HG02759 (cell line): ENCODE results near the gene MEIS1.

Experiments used
- ATAC-seq: cut with Tn5 transposase; IDR thresholded peaks from one replicate; pipeline ENCODE4 v1.9.1; 2021; ENCODE audit warnings: mild to moderate bottlenecking, moderate library complexity; ENCODE audit not compliant: unreplicated experiment

Gene MEIS1

DNA sequence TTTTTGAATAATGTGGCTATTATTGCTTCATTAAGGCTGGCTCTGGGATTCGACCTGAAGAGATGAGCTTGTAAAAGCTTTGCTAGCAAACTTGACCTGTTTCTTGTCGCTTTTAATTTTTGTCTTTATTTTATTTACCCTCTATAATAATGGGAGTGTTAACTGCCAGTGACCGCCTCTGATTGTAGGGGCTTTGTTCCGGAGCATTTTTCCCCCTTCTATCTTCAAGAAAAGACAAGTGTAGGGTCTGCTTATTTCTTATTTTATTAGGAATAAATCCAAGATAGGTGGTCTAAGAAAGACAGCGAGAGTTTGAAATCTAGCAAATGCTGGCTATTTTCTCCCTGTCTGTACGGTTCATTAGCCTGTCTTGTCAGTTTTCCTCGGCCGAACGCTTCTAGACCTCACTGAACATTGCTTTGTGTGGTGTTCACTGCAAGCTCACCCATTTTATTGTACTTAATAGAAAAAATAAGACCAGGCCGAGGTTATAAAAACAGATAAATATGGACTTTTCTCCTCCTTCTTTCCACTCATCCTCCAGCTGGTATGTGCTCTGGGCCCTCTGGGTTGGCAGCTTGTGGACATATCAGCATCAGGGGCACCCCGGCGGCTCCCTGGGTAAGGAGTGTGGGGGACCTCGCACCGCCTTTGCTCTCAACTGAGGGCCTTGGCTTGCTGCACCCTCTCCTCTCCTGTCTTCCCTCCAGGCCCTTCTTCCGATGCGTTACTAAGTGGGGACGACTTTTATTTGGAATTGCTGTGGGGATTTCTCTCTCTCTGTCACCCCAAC is 8.5 kb downstream of the MEIS1 start:
- ATAC-seq: no peak

GRCh38 chr2:66443979-66444861 is 9.3 kb downstream of the MEIS1 start:
- ATAC-seq: no peak

DNA sequence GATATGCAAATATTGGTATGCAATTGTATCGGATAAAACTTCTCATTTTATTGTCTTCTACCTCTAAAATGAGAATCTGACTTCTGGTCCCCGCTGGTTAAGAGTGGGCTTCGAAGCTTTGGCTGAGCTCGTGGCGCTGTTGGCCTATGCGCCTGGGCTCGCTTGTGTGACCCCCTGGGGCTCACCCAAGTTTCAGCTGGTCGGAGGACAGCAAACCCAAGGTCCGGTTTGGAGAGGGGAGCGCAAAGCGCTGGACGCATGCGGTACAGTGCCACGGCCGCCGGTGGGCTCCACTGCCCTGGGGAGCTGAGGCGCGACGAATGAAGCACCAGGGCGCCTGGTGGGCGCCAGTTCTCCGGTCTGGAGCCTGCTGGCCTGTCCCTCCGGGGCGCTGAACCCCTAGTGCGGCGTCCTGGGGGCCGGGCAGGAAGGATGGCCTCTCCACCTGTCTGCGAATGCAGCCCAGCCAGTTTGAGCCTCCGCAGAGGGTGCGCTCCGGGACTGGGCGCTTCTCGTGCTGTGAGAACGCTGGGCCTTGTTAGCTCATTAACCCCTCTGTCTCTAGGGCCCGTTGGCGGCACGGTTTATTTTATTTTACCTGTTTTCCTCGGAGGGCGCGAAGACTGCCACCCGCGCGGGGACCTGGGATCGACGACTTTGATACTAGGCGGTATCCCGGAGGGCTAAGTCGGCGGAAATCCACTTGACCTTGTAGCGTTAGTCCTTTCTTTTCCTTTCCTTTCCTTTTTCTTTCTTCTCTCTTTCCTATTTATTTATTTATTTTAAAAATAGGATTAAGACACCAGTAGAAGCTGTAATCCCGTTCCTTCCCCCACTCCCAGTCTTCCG is 10.4 kb downstream of the MEIS1 start:
- ATAC-seq: no peak

DNA sequence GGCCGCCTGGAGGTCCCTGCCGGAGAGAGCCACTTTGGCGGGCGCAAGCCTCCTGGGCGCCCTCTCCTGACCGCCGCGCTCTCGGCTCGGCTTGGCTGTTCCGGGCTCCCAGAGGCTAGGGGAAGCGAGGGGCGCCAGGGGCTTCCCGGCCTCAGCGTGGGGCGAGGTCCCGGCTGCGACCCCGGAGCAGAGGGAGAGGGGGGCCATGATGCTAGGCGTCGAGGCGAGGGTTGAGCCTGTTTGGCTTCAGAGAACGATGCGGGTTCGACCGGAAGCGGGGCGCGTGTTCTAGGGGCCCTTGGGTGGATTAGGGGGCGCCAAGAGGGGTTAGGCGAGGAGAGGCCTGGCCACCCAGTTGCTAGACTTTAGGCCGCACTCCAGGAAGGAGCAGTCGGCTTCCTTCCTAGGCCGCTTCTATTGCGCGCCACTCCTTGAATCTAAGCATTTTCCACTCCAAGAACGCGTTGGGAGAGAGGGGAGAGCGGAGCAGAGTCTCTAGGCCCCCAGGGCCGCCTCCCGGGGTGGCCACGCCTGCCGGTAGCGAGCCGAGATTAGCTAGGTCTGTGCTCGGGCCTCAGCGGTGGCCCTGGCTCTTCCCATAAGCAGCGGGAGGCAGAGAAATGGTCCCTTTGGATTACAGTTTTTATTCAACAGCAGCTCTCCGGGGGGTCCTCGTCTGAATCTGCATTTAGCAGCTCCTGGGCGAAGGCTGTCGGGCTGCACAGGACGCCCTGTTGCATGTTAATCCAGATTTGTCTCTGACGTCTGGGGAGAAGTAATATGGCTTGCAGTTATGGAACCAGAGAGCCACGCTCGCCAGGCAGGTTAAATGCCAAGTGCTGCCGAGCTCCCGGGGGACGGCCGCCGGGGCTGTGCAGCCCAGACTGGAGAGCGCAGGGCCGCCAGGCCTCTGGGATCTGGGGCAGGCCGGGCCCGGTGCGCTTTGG is 11.3 kb downstream of the MEIS1 start:
- ATAC-seq: no peak

DNA sequence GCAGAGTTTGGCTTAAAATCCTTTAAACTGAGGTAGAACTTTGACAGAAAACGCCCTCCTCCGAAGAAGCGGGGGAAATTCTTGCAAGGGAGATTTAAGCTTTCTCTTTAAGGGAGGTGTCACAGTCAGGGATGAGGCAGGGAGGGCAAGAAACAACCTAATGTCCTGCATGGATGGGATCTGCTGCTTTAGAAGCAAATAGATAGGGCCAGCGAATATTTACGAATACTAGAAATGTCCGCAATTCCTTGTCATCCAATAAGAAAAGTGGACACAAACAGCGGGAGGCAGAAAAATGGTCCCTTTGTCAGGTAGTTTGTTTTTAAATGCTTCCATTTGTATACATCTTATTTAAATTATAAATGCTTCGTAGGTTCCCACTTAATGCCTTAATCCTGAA is 12.0 kb downstream of the MEIS1 start:
- ATAC-seq: no peak

GRCh38 chr2:66447677-66448076 is 12.8 kb downstream of the MEIS1 start:
- ATAC-seq: no peak

- no peak for ATAC-seq
Measured at GRCh38 chr2:66448136-66448991, 13.4 kb downstream of the MEIS1 start.

DNA sequence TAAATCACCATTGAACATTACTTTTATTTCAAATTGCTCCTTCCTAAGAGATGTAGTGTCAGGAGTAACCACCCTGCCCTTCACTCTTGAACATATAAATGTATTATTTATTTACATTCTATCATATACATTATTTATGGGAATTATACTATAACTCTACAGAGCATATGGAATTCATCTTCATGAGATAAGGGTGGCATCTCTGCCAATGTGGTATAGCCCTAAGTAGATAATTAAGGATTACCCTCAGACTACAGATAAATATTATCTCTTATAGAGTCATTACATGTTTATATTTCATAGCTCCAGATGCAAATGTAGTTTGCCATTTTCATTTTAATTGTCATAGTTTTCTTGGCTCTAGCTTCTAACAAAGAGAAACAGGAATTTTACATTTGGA is 17.3 kb downstream of the MEIS1 start:
- ATAC-seq: no peak

- ATAC-seq: no peak
Measured at GRCh38 chr2:66452917-66453316, 18.0 kb downstream of the MEIS1 start.

- no peak for ATAC-seq
Measured at GRCh38 chr2:66455490-66455889, 20.6 kb downstream of the MEIS1 start.

DNA sequence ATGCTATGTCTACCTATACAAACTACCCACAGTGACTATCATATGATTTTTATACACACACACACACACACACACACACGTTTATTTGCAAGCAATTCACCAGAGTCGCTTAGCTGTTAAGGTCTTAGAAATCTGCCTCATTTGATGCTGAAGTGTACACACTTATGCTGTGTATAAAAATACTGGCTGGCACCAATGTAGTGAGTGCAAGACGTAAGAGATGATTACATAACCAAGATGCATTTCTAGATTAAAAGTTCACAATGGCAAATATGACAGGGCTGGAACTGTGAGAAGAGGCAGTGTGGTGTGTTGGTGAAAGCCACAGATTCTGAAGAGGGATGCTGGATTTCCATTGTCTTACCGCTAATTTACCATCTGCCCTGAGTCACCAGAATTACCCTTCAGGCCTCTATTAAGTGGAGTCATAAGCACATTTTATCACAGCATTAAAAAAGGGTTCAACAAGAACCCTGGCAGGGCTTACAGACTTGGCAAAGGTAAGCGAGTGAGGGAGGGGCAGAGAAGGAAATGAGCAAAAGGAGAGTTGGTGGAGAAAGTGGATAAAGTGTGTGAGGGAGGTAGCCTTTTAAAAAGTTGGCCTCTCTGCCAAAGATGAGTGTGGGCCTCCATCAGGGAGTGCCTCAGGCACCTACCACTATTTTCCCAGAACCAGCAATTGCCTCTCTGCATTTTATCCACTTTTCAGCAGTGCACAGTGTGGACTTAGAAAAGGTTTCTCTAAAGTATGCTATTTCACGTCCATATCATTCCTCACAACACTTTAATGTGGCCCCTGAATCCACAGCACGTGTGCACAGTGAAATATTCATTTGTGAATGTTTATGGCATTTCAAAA is 21.5 kb downstream of the MEIS1 start:
- no peak for ATAC-seq

DNA sequence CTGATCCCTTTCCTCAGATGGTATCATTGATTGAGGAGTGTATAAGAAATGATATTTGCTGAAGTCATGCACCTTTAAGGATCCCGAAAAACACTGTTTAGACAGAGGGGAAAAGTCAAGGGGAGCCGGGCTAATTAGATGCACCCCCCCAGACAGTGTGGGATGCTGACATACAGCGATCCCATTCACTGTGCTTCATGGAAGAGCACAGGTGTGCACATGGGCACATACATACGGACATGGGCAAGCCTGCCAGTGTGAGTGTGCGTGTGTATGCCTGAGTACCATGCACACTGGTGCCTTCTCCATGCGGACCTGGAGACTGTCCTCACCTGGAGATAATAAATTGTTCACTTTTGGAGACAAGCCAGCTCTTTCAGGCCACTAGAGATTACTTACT is 22.6 kb downstream of the MEIS1 start:
- no peak for ATAC-seq

DNA sequence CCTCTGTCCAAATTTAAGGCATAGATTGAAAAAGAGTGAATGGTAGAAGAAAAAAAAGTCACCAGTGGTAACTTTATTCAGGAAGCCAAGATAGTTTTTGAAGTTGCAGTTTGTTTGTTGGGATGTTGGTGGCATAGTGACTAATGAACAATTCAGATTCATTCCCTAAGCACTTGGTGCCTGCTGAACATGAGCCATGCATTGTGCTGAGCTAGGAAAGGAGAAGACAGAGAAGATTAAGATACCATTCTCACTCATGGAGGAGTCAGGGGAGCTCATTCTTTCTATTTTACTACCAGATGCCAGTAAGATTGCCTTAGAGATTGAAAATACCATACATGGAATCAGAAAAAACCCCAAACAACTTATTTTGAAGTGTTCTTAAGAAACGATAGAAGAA is 25.1 kb downstream of the MEIS1 start:
- ATAC-seq: no peak

DNA sequence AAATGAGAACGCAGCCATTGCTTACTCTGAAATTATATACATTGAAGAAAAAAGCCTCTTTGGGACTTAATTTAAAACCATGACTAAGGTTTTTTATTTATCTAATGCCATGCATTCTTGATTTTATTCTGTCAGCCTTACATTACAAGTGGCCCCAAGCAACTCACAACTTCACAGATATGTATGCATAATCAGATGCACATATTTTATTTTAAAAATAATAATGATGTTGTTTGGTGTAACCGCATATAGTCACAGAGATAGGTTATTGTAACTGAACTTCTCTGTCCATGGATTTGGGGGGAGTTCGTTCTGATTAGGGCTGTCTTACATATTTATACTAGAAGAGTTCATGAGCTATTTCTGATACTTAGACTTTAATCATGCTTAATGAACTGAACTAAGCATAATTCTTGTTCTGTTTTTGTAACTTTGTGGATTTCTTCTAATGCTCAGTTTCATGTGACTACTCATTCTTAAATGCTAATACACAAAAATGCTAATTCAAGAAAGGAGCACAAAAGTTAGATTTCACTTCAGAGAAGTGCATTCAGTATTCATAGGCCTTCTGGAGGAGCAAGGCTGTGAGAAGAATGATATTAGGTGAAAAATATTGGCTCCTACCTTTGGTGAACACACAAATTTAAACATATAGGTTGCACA is 26.2 kb downstream of the MEIS1 start:
- ATAC-seq: no peak

GRCh38 chr2:66461664-66462500 is 27.0 kb downstream of the MEIS1 start:
- no peak for ATAC-seq

DNA sequence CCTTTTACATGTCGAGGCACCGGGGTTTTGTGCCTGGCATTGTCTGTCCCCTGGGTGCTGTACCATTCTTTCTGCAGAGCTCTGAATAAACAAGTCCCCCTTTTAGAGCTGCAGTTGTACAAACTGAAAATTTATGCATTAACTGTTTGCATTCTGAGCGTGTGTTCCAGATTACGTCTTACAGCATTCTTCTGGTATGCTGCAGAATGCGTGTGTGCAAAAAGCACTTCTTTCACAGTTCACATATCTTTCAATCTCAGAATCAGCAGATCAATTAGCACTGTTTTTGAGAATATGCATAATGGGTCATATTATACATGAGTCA is 27.5 kb downstream of the MEIS1 start:
- no peak for ATAC-seq

DNA sequence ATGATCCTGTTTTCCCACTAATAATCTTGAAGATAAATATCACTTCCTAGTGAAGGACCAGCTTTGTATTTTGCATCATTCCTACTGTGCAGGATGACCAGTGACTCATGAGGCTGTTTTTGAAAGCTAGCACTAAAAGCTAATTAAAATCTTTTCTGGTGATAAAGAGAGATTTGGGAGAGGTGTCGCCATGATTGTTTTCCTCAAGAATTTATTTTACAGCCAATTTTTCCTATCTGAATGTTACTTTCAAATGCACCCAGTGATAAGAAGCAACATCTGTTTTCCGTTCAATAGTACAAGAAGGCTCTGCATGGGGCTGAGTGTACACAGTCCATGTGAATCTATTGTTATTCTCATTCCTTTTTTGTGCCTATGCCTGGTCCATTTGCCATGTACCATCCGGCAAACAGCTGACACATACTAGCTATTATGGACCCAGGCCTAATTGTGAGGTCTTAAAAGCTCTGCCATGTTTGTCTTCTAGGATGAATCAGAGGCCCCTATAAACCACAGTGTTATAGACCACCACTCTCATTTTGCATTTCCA is 28.4 kb downstream of the MEIS1 start:
- no peak for ATAC-seq
